ENCODE data around the gene ZC3H18. TPM values are rescaled to one million over a fixed set of nuclear protein-coding genes. Genes with fewer than 3 reads are reported as not detected.

ZC3H18 gene
- total and polyA plus RNA-seq, 2 of the 4 experiments (the other 2 are of a cell fraction) = 3.4 to 21.3 TPM

GRCh38 chr16:88606148-88606757 is 36.0 kb downstream of the ZC3H18 start:
- 0 out of 2 replicates have a peak, but pooled peaks cover 8% of the 10 kb centered on the region for H3K9me1 ChIP-seq (ENCODE audit: insufficient read depth, low read length)
- no peak overlapping the region for H3K4me3 ChIP-seq (ENCODE audit: insufficient read depth, low read depth, low read length)
- H3K14ac ChIP-seq (replicated peaks; ENCODE audit: low read depth, low read length) = no peak overlapping the region
- H3K4me1 ChIP-seq (ENCODE audit: control insufficient read depth, insufficient read depth, low read length) = no peaks in the 10 kb centered on the region
- no peak for ATAC-seq (ENCODE audit: low read depth)
- no peak overlapping the region for H4K5ac ChIP-seq (ENCODE audit: low read depth, low read length)
- peaks cover 6 to 47% of the 10 kb centered on the region in 2 experiments; a peak in 3 of 4 replicates for H3K79me1 ChIP-seq (ENCODE audit: low read depth in 1 of 2, low read length in 2 of 2)
- TF ChIP-seq RAD21 (IDR thresholded peaks at IDR 0.05; ENCODE audit: low read length) (no peak), CEBPB (IDR thresholded peaks at IDR 0.05; ENCODE audit: low read depth, low read length) (peak; percentile 60)
- DNase-seq = no peak
- no peak overlapping the region for H3K56ac ChIP-seq (ENCODE audit: extremely low read depth, insufficient read depth, low read length)
- dilution Hi-C loops (cut with HindIII; ENCODE audit: low sequenced_read_pairs, unreplicated experiment) (no loop called here), intact Hi-C loops (cut with micrococcal nuclease) (no loop called here), in situ Hi-C loops (cut with MboI; ENCODE audit: low sequenced_read_pairs) (no loop called here)
- H2BK120ac ChIP-seq (ENCODE audit: low read depth, low read length) = no peak overlapping the region
- no peak overlapping the region for H2BK5ac ChIP-seq (ENCODE audit: low read depth, low read length, poor library complexity, severe bottlenecking)
- no peak overlapping the region for H2BK15ac ChIP-seq (ENCODE audit: low read depth, low read length)
- H3K9ac ChIP-seq (ENCODE audit: low read depth, low read length) = no peak overlapping the region
- no peak overlapping the region for H2AK9ac ChIP-seq (replicated peaks; ENCODE audit: low read depth, low read length, poor library complexity)
- H3K18ac ChIP-seq (ENCODE audit: low read depth, low read length) = no peak overlapping the region
- H3K23ac ChIP-seq (ENCODE audit: low read depth, low read length) = no peak overlapping the region
- no peak overlapping the region for H2BK20ac ChIP-seq (ENCODE audit: low read depth, low read length)
- no TSS peak for BruUV-seq (replicated peaks)
- H3K27ac ChIP-seq (ENCODE audit: insufficient read depth, low read length) = no peak overlapping the region
- H4K91ac ChIP-seq (ENCODE audit: insufficient read depth, low read depth, low read length) = no peak overlapping the region
- H4K20me1 ChIP-seq (ENCODE audit: insufficient read depth, low read length) = peaks cover 30% of the 10 kb centered on the region
- H3K27me3 ChIP-seq (ENCODE audit: control insufficient read depth, insufficient read depth, low read length) = no peaks in the 10 kb centered on the region
- no peak overlapping the region for H3K4me2 ChIP-seq (ENCODE audit: low read depth, low read length)
- POLR2A ChIA-PET (ENCODE audit: unreplicated experiment) = no interaction called here
- H4K8ac ChIP-seq (ENCODE audit: low read depth in 2 of 2, low read length in 2 of 2) = no peak overlapping the region
- H3K36me3 ChIP-seq (ENCODE audit: control insufficient read depth, insufficient read depth, low read length) = peaks cover 51% of the 10 kb centered on the region
- WGBS, 2 experiments (ENCODE audit: extremely low coverage in 2 of 2, insufficient read length in 1 of 2) = 98% methylated on average over 9 of the region's 17 CpGs; no CpG with 5 or more reads in 1 of the 2 experiments
- H3K9me3 ChIP-seq (ENCODE audit: control insufficient read depth, insufficient read depth, low read length) = no peaks in the 10 kb centered on the region
- CTCF ChIA-PET = no interaction called here
- H2AFZ ChIP-seq (replicated peaks; ENCODE audit: low read length, poor library complexity) = no peak overlapping the region
- no peak overlapping the region for H2AK5ac ChIP-seq (ENCODE audit: low read depth, low read length)
- no peak overlapping the region for H3K4ac ChIP-seq (ENCODE audit: low read depth, low read length)
